Adipose tissue (tissue), 3 donors: ENCODE measurements around the gene KCNN3. TPM values are rescaled to one million over a fixed set of nuclear protein-coding genes. Genes with fewer than 3 reads are reported as not detected.

Experiments
- H3K27ac ChIP-seq: one replicate; pipeline ENCODE4 v1.5.1; 2013; ENCODE audit warnings: low read depth, low read length
- WGBS, 3 donors: extraction: QIAGEN DNeasy Blood & Tissue Kit; methylation state at CpG; one replicate each; pipeline ENCODE4 v1.1.7; 2013; 5-methylcytosine and 5-hydroxymethylcytosine counted together
- polyA plus RNA-seq, 3 donors: library from polyadenylated mRNA; stranded (reverse); fragments of 200-250 nt; gene quantifications; one replicate each; pipeline ENCODE4 v1.2.3, GENCODE V29; 2013
- donor health status: healthy with polysubstance abuse.
- donor health status: Bipolar disorder and iron deficiency.
- donor health status: healthy.

The KCNN3 gene
- polyA plus RNA-seq, 3 donors, result 0.14 to 0.67 (median 0.40) TPM

DNA sequence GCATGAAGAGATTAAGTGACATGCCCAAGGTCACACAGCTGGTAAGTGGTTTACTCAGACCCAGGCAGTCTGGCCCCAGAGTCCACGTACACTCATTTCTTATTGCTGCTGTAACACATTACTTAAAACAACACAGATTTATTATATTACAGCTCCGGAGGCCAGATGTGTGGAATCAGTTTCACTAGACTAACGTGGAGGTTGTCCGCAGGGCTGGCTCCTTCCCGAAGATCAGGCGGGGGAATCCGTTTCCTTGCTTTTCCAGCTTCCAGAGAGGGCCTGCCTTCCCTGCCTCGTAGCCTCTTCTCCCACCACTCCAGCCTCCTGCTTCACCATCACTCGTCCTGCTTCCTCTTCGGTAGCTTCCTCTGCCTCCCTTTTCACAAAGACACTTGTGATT lies 81.2 kb downstream of the KCNN3 start:
- WGBS, 3 donors, result 77 to 89% (median 86%) methylated on average over 10 of the region's 10 CpGs
- H3K27ac ChIP-seq, result no peak overlapping the region

DNA sequence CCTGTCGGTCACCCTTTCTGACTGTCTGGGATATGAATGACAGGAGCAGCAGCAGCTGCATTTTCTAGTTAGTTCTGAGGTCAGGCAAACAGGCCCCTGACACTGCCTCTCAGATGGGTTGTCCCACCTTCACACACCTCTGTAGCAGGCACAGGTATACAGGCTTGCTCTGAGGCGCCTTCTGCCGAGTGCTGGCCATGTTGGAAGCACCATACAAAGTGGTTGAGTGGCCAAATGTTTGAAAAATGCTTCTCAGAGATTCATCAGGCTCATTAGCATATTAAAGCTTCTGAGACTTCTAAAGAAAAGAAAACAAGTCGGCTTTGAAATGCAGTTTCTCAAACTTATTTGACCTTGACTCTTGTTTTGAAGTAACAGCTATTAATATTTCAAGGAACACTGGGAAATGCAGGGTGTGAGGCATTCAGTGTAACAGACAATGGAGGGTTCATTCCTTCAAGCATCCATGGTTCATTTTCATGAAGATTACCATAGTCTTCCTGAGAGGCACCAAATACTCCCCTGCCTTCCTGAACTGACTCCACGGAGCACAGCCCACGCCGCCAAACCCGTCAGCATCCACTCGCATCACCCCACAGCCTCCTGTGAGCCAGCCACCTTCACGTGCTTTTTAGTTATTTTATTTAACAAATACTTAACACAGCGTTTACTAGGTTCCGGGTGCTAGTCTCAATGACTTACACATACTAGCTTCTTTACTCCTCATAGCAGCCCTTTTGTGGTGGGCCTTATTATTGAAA lies 81.8 kb downstream of the KCNN3 start:
- 84 to 89% (median 86%) methylated on average over 12 of the region's 12 CpGs for WGBS, 3 donors

DNA sequence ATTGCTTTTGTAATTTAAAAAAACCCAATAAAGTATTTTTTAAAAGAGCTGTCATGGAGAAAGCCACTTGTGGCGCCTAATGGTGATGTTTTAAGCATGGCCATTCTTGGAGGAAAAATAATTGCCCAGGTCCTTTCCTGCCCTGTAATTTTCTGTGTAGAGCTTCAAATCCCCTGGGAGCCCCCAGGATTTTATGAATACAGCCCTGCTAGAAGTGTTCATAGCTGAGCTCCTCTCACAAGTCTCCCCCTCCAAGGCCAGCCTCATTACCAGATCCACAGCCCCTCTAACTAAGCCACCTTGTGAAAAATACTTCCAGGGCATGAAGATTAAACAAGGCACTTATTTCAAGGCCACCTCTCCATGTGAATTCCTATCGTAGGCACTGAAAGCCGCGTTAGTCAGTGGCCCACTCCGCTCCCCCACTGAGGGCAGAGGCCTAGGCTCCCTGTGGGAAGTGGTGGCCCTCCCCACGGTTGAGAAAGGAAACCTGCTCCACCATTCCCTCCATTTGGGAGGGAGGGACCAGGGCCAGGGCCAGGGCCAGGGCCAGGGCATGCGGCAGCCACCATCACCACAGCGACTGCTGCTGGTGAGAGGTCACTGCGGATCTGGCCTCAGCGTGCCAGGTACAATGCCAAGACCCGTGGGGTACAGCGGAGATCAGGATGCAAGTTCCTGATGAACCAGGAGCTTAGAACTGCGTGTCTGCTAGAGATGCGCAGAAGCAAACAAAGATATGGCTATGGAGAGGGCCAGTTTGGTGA lies 83.1 kb downstream of the KCNN3 start:
- H3K27ac ChIP-seq, result no peak overlapping the region

More for the DNA sequence above, 81.8 kb downstream of the KCNN3 start:
- no peak overlapping the region for H3K27ac ChIP-seq

DNA sequence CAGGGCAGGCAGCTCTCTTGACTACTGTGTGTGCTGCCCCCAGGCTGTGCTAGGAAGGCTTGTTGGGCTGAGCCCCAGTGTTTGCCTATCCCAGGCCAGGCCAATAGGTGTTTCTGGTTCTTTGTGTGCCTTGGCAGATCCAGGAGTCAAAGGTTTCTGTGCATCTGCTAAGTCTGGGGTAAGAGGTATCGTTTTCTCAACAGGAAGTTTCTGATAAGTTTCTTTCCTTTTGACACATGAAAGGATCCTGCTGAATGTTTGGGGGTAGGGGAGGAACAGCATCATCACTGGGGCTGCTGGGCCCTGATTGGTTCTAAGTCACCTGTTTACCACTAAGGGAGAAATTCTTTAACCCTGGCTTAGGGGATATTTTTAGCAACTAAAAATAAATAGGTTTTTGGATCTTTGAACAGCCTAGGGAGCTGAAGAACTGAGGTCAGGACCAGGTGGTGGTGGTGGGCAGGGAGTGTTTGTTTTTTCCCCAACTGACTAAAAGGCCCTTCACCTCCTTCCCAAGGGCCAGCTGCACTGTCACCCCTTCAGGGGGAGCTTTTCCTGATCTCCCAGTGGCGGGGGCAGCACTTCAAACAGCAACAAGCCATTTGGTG lies 85.1 kb downstream of the KCNN3 start:
- 40 to 58% (median 42%) methylated on average over 2 of the region's 2 CpGs for WGBS, 3 donors
- H3K27ac ChIP-seq, result no peak overlapping the region

More for the DNA sequence above, 83.1 kb downstream of the KCNN3 start:
- WGBS, 3 donors, result 86 to 95% (median 88%) methylated on average over 14 of the region's 14 CpGs

DNA sequence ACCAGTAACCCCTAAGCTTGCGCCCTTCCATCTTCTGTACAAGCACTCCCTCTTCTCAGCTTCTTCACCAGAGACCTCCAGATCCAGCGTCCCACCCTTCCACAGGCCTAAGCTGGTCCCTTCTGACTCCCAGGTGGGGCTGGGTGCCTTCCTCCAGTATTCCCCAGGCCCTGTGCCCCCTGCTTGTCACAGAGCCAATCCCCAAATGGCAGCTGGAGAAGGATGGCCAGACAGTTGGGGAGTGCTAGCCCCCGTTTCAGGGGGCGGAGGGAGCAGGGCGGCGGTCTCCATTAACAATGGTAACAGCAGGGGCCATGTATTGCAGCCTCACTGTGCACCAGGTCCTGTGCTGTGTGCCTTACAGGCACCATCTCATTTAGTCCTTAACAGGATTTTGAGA lies 85.7 kb downstream of the KCNN3 start:
- 88 to 91% (median 88%) methylated on average over 6 of the region's 6 CpGs for WGBS, 3 donors
- no peak overlapping the region for H3K27ac ChIP-seq

DNA sequence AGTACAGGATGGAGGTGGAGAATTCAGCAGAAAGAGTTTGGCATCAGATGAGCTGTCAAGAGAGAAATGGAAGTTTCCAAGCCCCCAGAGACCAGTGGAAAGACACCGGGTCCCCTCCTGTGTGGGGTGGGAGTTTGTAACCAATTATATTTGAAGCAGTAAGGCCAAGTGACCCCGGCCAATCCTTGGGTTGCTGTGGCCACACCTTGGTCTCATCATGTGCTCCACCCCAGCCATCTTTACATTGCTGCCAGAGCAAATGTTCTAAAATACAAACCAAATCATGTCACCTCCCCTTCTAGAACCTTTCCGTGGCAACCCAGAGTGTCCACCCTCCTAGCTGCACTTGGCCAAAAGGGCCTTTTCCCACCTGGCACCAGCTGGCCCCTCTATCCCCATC lies 86.1 kb downstream of the KCNN3 start:
- WGBS, 3 donors, result 73 to 97% (median 83%) methylated on average over 3 of the region's 3 CpGs
- no peak overlapping the region for H3K27ac ChIP-seq

DNA sequence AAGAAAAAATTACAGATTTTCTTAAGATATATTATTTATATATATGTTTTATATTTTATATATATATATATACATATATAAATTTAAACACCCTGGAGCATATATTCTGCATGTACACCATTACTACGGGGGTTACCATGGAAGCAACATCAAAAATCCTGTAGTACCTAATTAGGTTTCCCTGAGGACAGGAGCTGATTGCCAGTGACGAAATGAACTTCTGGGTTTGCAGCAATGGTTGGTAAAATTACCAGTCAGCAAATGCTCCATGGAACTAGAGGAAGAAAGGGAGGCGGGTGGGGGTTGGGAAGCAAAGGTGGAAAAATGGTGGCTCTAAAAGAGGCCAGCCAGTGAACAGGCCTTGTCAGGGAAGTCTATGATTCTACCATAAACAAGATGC lies 89.5 kb downstream of the KCNN3 start:
- 79 to 88% (median 85%) methylated on average over 3 of the region's 3 CpGs for WGBS, 3 donors
- no peak overlapping the region for H3K27ac ChIP-seq

DNA sequence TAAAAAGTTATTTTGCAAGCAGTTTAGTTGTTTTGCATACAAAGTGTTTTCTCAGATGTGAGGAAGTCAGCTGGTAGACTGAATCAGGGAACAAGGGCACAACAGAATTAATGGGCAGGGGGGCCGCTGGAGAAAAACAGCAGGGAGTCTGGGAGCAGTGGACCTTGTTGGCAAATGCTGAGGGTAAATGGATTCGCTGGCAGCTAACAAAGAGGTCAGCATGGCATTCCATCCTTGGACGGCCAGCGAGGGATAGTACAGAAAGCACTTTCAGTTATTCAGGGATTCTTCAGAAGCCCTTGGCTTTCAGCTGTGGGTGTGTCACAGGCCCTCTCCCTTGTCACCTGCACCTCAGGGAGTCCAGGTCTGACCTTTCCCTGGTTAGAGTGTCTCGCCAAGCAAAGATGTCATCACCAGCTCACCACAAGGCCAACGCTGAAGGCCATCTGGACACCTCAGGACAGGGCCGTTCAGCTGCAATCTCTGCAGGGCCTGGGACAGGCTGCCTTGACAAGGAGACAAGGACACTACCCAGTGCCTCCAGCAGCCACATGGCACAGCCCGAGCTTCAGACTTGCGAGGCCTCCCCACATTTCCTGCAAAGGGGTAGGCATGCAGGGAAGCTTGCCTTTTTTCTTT lies 90.4 kb downstream of the KCNN3 start:
- WGBS, 3 donors, result 87 to 93% (median 92%) methylated on average over 9 of the region's 9 CpGs
- no peak overlapping the region for H3K27ac ChIP-seq

DNA sequence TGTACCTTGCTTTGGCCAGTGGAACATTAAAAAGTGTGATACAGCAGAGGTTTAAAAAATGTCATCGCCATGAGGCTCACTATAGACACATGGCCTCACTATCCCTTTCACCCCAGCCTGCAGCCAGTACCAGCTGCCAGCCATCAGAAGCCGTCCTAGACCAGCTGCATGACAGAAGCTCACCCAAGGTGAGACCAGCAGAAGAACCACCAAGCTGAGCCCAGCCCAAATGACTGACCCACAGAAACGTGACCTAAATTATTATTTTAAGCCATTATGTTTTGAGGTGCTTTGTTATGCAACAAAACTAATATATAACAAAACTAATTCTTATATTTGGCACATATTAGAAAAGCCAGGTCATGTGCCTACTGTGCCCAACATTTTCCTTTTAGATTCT lies 91.1 kb downstream of the KCNN3 start:
- WGBS, 3 donors, result 93 to 95% (median 95%) methylated on average over 3 of the region's 3 CpGs
- H3K27ac ChIP-seq, result no peak overlapping the region

DNA sequence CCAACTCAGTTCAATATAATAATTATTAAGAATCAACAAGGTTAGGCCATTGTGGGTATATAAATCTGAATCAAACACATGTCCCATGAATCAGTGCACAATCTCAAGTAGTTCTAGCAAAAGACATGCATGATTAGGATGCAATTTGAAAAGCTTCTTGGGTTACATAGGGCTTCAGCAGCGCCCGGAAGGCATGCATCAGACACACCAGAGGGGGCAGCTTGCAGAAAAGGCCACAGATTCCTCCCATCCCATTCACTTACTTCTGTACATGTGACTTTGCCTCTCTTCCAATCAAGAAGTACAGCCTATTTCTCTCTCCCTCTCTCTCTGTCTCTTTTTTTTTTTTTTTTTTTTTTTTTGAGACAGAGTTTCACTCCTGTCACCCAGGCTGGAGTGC lies 91.8 kb downstream of the KCNN3 start:
- 96 to 98% (median 97%) methylated on average over 2 of the region's 2 CpGs for WGBS, 3 donors
- H3K27ac ChIP-seq, result no peak overlapping the region

DNA sequence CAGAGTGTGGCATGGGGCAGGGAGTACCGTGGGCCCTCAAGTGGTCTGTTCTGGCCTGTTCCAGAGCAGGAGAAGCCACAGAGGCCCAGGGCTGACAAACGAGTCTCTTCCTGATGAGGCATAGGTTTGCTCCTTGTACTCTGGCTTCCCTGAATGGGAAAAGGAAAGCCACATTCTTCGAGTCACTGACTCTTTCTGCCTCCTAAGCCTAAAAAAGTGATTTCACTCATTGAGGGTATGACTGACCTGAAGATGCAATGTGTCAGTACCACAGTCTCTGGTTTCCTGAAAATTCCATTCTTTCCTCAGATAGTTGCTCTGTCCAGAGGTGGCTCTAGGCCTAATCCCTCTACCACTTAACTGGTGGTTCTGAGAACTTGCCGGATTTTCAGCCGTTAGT lies 92.3 kb downstream of the KCNN3 start:
- no peak overlapping the region for H3K27ac ChIP-seq
- WGBS, 3 donors, result 72 to 84% (median 81%) methylated on average over 5 of the region's 5 CpGs

DNA sequence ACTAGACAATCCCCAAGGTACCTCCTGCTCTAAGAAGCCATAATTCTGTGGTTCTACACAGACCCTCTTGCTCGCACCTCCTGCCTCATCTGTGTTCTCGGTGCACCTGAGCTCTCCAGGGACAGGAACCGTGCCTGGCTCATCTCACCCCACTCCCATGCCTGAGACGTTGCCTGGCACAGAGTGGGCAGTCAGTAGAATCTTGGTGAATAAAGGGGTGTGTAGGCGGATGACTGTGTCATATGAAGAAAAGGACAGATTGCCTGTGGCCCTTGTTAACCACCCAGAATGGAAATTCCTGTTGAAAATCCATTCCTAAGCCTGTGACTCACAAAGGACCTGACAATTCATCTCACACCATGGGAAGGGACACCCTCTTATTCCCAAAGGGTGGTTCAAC lies 92.9 kb downstream of the KCNN3 start:
- no peak overlapping the region for H3K27ac ChIP-seq
- 80 to 92% (median 90%) methylated on average over 5 of the region's 5 CpGs for WGBS, 3 donors

DNA sequence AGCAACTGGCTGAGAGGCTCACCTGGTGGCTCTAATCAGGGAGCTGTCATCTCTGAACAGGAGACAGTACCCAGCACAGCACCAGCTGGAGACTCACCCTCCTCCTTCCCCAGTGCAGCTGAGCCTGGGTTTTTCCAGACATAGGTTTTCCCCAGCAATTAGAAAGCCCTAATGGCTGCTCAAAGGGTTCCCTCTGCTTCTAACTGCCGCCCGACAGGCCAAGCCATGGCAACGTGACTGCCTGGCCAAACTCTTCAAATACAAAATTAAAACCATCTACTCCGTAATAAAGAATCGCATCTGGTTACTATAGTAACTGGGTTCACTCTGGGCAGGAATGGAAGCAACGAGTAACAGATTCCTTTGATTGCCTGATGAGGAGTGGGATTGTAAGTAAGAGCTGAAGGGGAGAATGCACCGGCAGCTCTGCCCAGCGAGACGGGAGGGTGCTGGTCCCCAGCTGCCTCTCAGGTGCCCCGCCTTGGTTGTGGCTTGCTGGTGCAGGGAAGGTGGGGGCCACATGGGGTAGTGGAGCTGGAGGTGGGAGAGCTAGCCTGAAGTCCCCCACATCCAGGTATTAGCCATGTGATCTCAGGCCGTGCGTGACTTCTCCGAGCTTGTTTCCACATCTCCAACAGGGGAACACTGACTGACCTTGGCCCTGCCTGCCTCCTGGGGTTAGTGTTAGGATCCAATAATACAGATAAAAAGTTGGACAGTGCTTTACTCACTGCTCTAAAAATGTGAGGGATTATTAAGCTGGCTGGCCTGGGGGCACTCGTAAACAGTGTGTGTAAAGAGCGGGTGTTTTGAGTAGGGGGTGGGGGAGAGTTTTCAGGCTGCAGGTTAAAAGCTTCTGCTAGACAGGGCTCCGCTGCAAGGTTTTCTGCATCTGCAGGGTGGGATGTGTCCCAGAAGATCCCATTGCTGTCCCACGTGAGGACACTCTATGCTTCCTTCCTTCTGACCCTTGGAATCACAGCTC lies 94.2 kb downstream of the KCNN3 start:
- 64 to 91% (median 89%) methylated on average over 17 of the region's 17 CpGs for WGBS, 3 donors
- no peak overlapping the region for H3K27ac ChIP-seq

DNA sequence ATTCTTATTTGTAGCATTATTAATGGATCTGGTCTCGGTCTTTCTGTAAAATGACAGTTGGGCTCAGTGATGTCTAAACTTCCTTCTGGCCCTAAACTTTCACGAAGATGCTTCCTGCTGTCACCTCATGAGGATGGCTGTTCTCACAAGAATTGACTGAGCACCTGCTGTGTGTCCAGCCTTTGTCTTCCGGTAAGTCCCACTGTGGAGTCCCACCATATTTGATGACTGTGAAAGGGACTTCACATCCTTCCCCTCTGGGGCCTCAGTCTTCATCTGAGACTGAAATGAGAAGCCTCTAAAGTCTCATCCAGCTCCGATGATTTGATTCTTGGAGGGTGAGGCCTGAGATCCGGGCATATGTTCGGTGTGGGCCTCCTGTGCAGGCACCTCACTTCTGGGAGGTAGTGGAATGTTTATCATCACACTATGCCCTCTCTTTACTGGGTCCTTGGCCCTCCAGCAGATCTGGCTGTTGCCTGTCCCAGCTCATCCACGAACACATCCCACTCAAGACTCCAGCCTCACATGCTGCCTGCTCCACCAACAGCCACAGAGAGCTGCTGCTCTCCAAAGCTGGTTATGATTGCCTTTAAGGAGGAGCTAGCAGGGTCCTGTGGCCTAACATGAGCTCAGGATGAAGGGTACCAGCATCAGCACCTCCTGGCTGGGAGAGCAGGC lies 95.8 kb downstream of the KCNN3 start:
- 80 to 90% (median 84%) methylated on average over 7 of the region's 7 CpGs for WGBS, 3 donors
- H3K27ac ChIP-seq, result no peak overlapping the region

DNA sequence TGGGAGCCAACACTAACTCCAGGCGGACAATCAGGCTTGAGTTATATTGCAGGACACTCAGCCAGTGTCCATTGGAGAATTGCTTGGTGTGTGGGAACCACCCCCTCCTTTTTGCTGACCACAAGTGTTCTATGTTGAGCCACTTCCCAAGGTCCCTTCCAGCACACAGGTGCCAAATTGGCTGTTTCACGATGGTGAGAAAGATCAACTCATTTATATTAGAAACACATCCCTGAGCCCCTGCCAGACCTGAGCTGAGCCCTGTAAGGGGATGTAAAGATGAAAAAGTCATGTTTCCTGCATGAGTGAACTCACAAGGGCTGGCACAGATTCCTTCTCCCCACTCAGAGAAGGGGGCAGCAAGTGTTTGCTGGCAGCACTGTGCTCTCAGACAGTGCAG lies 96.5 kb downstream of the KCNN3 start:
- H3K27ac ChIP-seq, result no peak overlapping the region
- WGBS, 3 donors, result 42 to 61% (median 57%) methylated on average over 2 of the region's 2 CpGs

DNA sequence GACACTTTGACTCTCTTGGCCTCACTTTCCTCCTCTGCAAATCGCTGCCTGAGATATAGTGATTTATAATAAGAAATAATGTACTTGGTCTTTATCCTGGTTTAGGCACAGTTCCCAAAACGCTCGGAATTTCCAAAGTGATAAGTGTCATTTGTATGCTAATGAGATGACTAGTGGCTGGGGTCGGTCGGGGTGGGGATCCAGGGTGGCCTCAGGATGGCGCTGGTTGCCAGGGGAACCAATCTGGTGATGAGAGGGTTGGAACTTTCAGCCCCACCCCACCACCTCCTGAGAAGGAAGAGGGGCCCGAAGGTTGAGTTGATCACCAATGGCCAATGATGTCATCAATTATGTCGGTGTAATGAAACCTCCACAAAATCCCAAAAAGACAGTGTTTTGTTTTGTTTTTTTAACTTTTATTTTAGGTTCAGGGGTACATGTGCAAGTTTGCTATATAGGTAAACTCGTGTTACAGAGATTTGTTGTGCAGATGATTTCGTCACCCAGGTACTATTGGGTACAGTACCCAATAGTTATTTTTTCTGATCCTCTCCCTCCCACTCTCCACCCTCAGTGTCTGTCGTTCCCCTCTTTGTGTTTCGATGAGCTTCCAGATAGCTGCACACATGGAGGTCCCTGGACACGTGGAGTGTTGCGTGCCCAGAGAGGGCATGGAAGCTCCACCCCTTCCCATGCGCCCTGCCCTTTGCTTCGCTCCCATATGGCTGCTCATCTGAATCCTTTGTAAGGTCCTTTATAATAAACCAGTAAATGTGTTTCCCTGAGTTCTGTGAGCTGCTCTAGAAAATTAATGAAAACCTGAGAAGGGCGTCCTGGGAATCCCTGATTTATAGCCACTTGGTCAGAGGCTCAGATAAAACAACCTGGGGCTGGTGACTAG lies 97.2 kb downstream of the KCNN3 start:
- 50 to 72% (median 69%) methylated on average over 17 of the region's 17 CpGs for WGBS, 3 donors
- no peak overlapping the region for H3K27ac ChIP-seq
